Measurements from ENCODE around the gene ANKFY1.

Gene ANKFY1

DNA sequence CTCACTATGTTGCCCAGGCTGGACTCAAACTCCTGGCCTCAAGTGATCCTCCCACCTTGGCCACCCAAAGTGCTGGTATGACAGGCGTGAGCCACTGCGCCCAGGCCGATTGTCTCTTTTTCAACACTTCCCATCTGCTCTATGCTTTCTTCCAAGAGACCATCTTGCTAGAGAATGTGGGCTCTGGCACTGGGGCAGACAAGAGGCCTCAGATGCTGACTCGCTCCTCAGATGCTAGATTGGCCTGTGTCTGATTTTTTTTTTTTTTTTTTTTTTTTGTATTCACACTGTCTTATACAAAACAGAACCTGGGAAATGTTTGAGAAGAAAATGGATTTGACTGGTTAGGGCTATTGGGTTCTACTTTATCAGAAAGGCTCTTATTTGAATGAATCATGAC, 62.6 kb downstream of the ANKFY1 start:
- peaks cover 9% of the 10 kb centered on the region for H3K36me3 ChIP-seq (replicated peaks; ENCODE audit: low read depth, low read length)
- H3K9ac ChIP-seq (ENCODE audit: low read length): no peak overlapping the region
- no peak overlapping the region for H3K27ac ChIP-seq (ENCODE audit: low read length)

DNA sequence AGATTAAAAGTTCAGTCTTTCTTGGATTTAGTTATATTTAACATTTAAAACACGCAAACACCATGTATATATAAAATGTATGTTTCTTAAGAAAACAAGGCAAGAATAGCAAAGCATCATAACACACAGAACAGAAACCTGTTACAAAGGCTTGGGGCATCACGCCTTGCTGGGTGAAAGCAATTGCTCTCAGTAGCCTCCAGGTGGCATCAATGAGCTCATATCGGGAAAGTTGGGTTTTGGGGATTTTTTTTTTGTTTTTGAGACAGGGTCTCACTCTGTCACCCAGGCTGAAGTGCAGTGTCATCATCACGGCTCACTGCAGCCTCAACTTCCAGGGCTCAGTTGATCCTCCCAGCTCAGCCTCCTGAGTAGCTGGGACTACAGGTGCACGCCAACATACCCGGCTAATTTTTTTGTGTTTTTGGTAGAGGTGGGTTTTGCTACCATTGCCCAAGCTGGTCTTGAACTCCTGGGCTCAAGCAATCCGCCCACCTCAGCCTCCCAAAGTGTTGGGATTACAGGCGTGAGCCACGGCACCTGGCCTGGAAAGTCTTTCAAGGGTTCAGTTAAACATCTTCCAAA, 63.9 kb downstream of the ANKFY1 start:
- H3K9me3 ChIP-seq (ENCODE audit: insufficient read depth, low read length): no peaks in the 10 kb centered on the region
- H2AFZ ChIP-seq (ENCODE audit: low read depth, low read length): no peak overlapping the region
- H3K9ac ChIP-seq (ENCODE audit: low read length): no peak overlapping the region
- no peaks in the 10 kb centered on the region for H3K4me1 ChIP-seq (ENCODE audit: low read length)
- H3K27me3 ChIP-seq (ENCODE audit: low read depth, low read length): no peaks in the 10 kb centered on the region
- no peak overlapping the region for H3K4me2 ChIP-seq (ENCODE audit: low read length)
- no peaks in the 10 kb centered on the region for H4K20me1 ChIP-seq (ENCODE audit: insufficient read depth, low read length)
- no peak overlapping the region for H3K27ac ChIP-seq (ENCODE audit: low read length)
- no peak overlapping the region for H3K4me3 ChIP-seq (ENCODE audit: low read length)
- TF ChIP-seq EZH2phosphoT487 (IDR thresholded peaks at IDR 0.05; ENCODE audit: low read depth): no peak
- TF ChIP-seq, protein P1, sequence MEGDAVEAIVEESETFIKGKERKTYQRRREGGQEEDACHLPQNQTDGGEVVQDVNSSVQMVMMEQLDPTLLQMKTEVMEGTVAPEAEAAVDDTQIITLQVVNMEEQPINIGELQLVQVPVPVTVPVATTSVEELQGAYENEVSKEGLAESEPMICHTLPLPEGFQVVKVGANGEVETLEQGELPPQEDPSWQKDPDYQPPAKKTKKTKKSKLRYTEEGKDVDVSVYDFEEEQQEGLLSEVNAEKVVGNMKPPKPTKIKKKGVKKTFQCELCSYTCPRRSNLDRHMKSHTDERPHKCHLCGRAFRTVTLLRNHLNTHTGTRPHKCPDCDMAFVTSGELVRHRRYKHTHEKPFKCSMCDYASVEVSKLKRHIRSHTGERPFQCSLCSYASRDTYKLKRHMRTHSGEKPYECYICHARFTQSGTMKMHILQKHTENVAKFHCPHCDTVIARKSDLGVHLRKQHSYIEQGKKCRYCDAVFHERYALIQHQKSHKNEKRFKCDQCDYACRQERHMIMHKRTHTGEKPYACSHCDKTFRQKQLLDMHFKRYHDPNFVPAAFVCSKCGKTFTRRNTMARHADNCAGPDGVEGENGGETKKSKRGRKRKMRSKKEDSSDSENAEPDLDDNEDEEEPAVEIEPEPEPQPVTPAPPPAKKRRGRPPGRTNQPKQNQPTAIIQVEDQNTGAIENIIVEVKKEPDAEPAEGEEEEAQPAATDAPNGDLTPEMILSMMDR (IDR thresholded peaks at IDR 0.05; ENCODE audit: low read depth, low read length): peak; percentile 55
- no peaks in the 10 kb centered on the region for H3K79me2 ChIP-seq (ENCODE audit: low read length)
- peaks cover 4% of the 10 kb centered on the region for H3K36me3 ChIP-seq (replicated peaks; ENCODE audit: low read depth, low read length)

More for the DNA sequence above, 62.6 kb downstream of the ANKFY1 start:
- no peaks in the 10 kb centered on the region for H3K4me1 ChIP-seq (ENCODE audit: low read length)
- H4K20me1 ChIP-seq (ENCODE audit: insufficient read depth, low read length): no peaks in the 10 kb centered on the region
- no peaks in the 10 kb centered on the region for H3K79me2 ChIP-seq (ENCODE audit: low read length)
- no peak overlapping the region for H3K4me3 ChIP-seq (ENCODE audit: low read length)
- no peaks in the 10 kb centered on the region for H3K9me3 ChIP-seq (ENCODE audit: insufficient read depth, low read length)
- no peaks in the 10 kb centered on the region for H3K27me3 ChIP-seq (ENCODE audit: low read depth, low read length)
- no peak for TF ChIP-seq EZH2phosphoT487 (IDR thresholded peaks at IDR 0.05; ENCODE audit: low read depth)
- TF ChIP-seq, protein P1 (IDR thresholded peaks at IDR 0.05; ENCODE audit: low read depth, low read length): no peak
- H3K4me2 ChIP-seq (ENCODE audit: low read length): no peak overlapping the region
- H2AFZ ChIP-seq (ENCODE audit: low read depth, low read length): no peak overlapping the region

- Histone ChIP-seq H3K36me3 (replicated peaks; ENCODE audit: low read depth, low read length) (peaks cover under 1% of the 10 kb centered on the region), H3K27me3 (ENCODE audit: low read depth, low read length) (no peaks in the 10 kb centered on the region), H3K4me3 (ENCODE audit: low read length) (no peak overlapping the region), H3K27ac (ENCODE audit: low read length) (no peak overlapping the region), H3K9me3 (ENCODE audit: insufficient read depth, low read length) (no peaks in the 10 kb centered on the region), H4K20me1 (ENCODE audit: insufficient read depth, low read length) (no peaks in the 10 kb centered on the region), H2AFZ (ENCODE audit: low read depth, low read length) (no peak overlapping the region), H3K4me1 (ENCODE audit: low read length) (no peaks in the 10 kb centered on the region), H3K79me2 (ENCODE audit: low read length) (no peaks in the 10 kb centered on the region), H3K9ac (ENCODE audit: low read length) (no peak overlapping the region), H3K4me2 (ENCODE audit: low read length) (no peak overlapping the region)
- no peak for TF ChIP-seq EZH2phosphoT487 (IDR thresholded peaks at IDR 0.05; ENCODE audit: low read depth)
- TF ChIP-seq, protein P1 (IDR thresholded peaks at IDR 0.05; ENCODE audit: low read depth, low read length): no peak
Observed at GRCh38 chr17:4198995-4199394, 64.8 kb downstream of the ANKFY1 start.

DNA sequence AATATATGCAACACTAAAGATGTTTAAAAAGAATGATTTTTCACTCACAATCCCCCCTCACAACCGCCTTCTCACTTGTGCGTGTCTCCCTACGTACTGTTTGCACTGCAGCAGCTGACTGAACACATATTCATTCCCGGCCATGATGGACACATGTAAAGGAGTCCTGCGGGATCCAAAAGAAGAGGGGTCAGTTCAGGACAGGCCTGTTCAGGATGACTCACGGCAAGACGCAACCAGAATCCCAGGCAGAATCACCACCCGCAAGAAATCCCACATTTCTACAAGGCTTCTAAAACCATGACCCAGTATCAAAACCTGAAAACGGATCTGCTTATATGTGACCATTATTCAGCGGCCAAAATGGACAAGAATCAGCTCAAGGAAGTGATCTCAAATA, 68.5 kb downstream of the ANKFY1 start:
- H4K20me1 ChIP-seq (ENCODE audit: insufficient read depth, low read length): no peaks in the 10 kb centered on the region
- no peak overlapping the region for H3K4me2 ChIP-seq (ENCODE audit: low read length)
- no peaks in the 10 kb centered on the region for H3K36me3 ChIP-seq (replicated peaks; ENCODE audit: low read depth, low read length)
- no peak overlapping the region for H2AFZ ChIP-seq (ENCODE audit: low read depth, low read length)
- H3K4me1 ChIP-seq (ENCODE audit: low read length): no peaks in the 10 kb centered on the region
- H3K27me3 ChIP-seq (ENCODE audit: low read depth, low read length): no peaks in the 10 kb centered on the region
- H3K27ac ChIP-seq (ENCODE audit: low read length): no peak overlapping the region
- H3K4me3 ChIP-seq (ENCODE audit: low read length): no peak overlapping the region
- TF ChIP-seq, protein P1 (IDR thresholded peaks at IDR 0.05; ENCODE audit: low read depth, low read length): no peak
- TF ChIP-seq EZH2phosphoT487 (IDR thresholded peaks at IDR 0.05; ENCODE audit: low read depth): no peak
- no peaks in the 10 kb centered on the region for H3K79me2 ChIP-seq (ENCODE audit: low read length)
- no peaks in the 10 kb centered on the region for H3K9me3 ChIP-seq (ENCODE audit: insufficient read depth, low read length)
- no peak overlapping the region for H3K9ac ChIP-seq (ENCODE audit: low read length)
